Astrocyte of the cerebellum (primary cell): ENCODE results near the gene RDH5.

Experiments used
- DNase-seq: peaks from one replicate; pipeline ENCODE4 v3.0.0-alpha.2; 2011; ENCODE audit warnings: low read depth
- H3K4me3 ChIP-seq: 2 replicates; pipeline ENCODE4 v1.5.1; 2011; ENCODE audit warnings: mild to moderate bottlenecking, low read depth, low read length, moderate library complexity
- CTCF ChIP-seq: IDR thresholded peaks from 2 replicates; pipeline ENCODE4 v1.5.1; 2012; ENCODE audit warnings: low read length, low read depth, moderate library complexity, mild to moderate bottlenecking; ENCODE audit errors: missing control alignments
- in situ Hi-C: cut with HindIII; loops from 2 replicates; pipeline ENCODE4 v1.10.0; 2017; ENCODE audit warnings: low sequenced_read_pairs

RDH5 gene

DNA sequence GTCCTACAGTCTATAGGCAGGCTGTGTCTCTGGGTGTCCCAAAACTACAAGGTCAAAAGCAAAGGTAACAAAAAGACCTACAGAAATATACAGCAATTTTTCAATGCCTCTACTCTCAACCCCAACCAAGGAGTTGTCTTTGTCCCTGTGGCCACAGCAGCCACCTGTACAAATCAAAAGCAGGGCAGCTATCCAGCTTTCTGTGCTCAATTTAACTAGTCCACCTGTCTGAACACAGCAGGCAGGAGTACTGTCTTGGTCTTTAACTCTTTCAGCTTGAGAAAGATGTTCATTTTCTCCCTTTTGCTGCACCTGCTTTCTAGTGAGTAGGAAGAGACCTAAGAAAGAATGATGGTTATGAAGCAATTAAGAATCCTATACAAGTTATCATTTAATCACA is 42.5 kb downstream of the RDH5 start:
- TF ChIP-seq CTCF = no peak
- no peak for DNase-seq
- in situ Hi-C loops = no loop called here
- H3K4me3 ChIP-seq = no peak overlapping the region

DNA sequence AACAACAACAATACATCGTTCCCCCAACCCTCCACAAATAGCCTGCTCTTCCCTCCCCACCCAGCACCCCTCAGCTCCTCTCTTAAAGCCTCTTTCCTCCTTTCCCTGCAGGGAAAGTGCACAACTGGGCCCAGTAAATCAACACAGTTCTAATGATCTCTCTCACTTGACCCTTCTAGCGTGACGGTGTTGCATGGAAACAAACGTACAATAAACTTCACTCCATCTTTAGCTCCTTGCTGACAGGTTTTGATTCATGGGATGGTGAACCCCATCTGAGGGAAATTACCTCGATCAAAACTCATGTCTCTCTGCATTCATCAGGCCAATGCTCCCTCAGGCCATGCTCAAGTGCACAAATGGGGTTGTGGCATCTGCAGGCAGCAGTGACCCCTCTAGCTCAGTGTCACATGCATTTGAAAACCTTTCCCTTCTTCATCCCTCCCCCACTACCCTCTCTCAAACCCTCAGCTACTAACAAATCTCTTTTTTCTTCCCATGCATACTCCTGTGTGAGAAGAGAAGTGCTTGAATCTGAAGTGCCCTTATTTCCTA is 45.6 kb downstream of the RDH5 start:
- in situ Hi-C loops = no loop called here
- H3K4me3 ChIP-seq = no peak overlapping the region
- no peak for DNase-seq
- no peak for TF ChIP-seq CTCF

GRCh38 chr12:55767156-55767555 is 47.0 kb downstream of the RDH5 start:
- DNase-seq = no peak
- TF ChIP-seq CTCF = no peak
- in situ Hi-C loops = no loop called here
- no peak overlapping the region for H3K4me3 ChIP-seq

GRCh38 chr12:55771736-55772135 is 51.5 kb downstream of the RDH5 start:
- no peak for TF ChIP-seq CTCF
- DNase-seq = no peak
- H3K4me3 ChIP-seq = no peak overlapping the region
- in situ Hi-C loops = no loop called here
